Measurements from ENCODE around the gene ABHD1.

DNA sequence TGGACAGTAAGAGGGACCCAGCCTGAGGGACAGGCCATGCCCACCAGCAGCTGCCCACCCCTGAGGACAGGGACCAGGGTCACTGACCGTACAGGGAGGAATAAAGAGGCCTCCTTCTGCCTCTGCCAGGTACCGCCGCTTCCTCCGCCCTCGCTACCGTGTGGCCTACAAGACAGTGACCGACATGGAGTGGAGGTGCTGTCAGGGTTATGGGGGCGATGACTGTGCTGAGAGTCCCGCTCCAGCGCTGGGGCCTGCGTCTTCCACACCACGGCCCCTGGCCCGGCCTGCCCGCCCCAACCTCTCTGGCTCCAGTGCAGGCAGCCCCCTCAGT is 43.0 kb upstream of the ABHD1 start:
- TF ChIP-seq, protein P1, sequence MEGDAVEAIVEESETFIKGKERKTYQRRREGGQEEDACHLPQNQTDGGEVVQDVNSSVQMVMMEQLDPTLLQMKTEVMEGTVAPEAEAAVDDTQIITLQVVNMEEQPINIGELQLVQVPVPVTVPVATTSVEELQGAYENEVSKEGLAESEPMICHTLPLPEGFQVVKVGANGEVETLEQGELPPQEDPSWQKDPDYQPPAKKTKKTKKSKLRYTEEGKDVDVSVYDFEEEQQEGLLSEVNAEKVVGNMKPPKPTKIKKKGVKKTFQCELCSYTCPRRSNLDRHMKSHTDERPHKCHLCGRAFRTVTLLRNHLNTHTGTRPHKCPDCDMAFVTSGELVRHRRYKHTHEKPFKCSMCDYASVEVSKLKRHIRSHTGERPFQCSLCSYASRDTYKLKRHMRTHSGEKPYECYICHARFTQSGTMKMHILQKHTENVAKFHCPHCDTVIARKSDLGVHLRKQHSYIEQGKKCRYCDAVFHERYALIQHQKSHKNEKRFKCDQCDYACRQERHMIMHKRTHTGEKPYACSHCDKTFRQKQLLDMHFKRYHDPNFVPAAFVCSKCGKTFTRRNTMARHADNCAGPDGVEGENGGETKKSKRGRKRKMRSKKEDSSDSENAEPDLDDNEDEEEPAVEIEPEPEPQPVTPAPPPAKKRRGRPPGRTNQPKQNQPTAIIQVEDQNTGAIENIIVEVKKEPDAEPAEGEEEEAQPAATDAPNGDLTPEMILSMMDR (IDR thresholded peaks at IDR 0.05 in 4 of 5, conservative IDR thresholded peaks at IDR 0.05 in 1 of 5) = no peak
- TF ChIP-seq POLR2A (IDR thresholded peaks at IDR 0.05) = no peak
